Esophagus squamous epithelium (tissue), 5 donors: Measurements from ENCODE around the gene NDUFB7. TPM values are rescaled to one million over a fixed set of nuclear protein-coding genes. Genes with fewer than 3 reads are reported as not detected.

Source experiments
- DNase-seq: peaks from one replicate; lab custom pipeline; 2025; lab: John Stamatoyannopoulos, UW
- H3K27ac ChIP-seq, 4 donors: fragments of 200-600 bp; sonication (generic); one replicate each; pipeline ENCODE4 v1.5.1; 2016 to 2019; ENCODE audit warnings: mild to moderate bottlenecking in 1 of 4
- H3K27me3 ChIP-seq, 4 donors: fragments of 200-600 bp; sonication (generic); 1 replicate in 3 of 4; 2 replicates in 1 of 4; pipeline versions ENCODE4 v1.5.1 to v1.6.0; 2017 to 2021; ENCODE audit warnings: antibody characterized with exemption in 1 of 4
- H3K36me3 ChIP-seq, 3 donors: fragments of 200-600 bp; sonication (generic); one replicate each; pipeline ENCODE4 v1.5.1; 2016 to 2019
- H3K4me1 ChIP-seq, 3 donors: fragments of 200-600 bp; sonication (generic); one replicate each; pipeline ENCODE4 v1.5.1; 2017 to 2019
- H3K4me3 ChIP-seq, 4 donors: fragments of 200-600 bp; sonication (generic); 1 replicate in 3 of 4; 2 replicates in 1 of 4; pipeline ENCODE4 v1.5.1; 2016 to 2019; ENCODE audit warnings: mild to moderate bottlenecking in 2 of 4, moderate library complexity in 1 of 4
- H3K9me3 ChIP-seq, 3 donors: fragments of 200-600 bp; sonication (generic); one replicate each; pipeline ENCODE4 v1.5.1; 2016 to 2019
- POLR2A ChIP-seq, 4 donors: fragments of 450-650 bp; IDR thresholded peaks; one replicate each; pipeline ENCODE4 v1.6.1; 2017; ENCODE audit warnings: antibody characterized with exemption in 4 of 4, mild to moderate bottlenecking in 4 of 4, moderate library complexity in 3 of 4
- WGBS, 2 donors: methylation state at CpG; one replicate each; pipeline ENCODE4 v1.1.5; 2018; 5-methylcytosine and 5-hydroxymethylcytosine counted together
- intact Hi-C: fragments of 100-400 bp; cut with DNase I; formaldehyde crosslinking; loops from one replicate; pipeline ENCODE4 v1.15.0; 2022
- small RNA-seq, 4 donors: library from RNA; depleted of rRNA; stranded (forward); fragments of <200 nt; gene quantifications; one replicate each; pipeline ENCODE3, GENCODE V24; 2016
- total RNA-seq, 4 donors: library from RNA; depleted of rRNA; stranded (reverse); fragments of >200 nt; gene quantifications; one replicate each; pipeline ENCODE4 v1.1.0, GENCODE V29; 2016
- TF ChIP-seq, protein P1 (sequence below), 6 experiments: fragments of 450-650 bp in 4 of 6; fragments of 200-600 bp in 2 of 6; sonication (generic) in 2 of 6; IDR thresholded peaks; one replicate each; pipeline ENCODE4 v1.5.1; 2016 to 2019; ENCODE audit warnings: antibody characterized with exemption in 6 of 6, mild to moderate bottlenecking in 4 of 6, moderate library complexity in 4 of 6
- donor health status: DM: yes; HTN: yes; CAD: no.

The NDUFB7 gene
- total RNA-seq, 4 donors from 2014 or later: 262 to 379 (median 295) TPM

- peak overlapping the region; percentile 99 to 100 (median 100) for H3K27ac ChIP-seq
- TF ChIP-seq, protein P1, sequence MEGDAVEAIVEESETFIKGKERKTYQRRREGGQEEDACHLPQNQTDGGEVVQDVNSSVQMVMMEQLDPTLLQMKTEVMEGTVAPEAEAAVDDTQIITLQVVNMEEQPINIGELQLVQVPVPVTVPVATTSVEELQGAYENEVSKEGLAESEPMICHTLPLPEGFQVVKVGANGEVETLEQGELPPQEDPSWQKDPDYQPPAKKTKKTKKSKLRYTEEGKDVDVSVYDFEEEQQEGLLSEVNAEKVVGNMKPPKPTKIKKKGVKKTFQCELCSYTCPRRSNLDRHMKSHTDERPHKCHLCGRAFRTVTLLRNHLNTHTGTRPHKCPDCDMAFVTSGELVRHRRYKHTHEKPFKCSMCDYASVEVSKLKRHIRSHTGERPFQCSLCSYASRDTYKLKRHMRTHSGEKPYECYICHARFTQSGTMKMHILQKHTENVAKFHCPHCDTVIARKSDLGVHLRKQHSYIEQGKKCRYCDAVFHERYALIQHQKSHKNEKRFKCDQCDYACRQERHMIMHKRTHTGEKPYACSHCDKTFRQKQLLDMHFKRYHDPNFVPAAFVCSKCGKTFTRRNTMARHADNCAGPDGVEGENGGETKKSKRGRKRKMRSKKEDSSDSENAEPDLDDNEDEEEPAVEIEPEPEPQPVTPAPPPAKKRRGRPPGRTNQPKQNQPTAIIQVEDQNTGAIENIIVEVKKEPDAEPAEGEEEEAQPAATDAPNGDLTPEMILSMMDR (IDR thresholded peaks at IDR 0.05): no peak
- TF ChIP-seq POLR2A (IDR thresholded peaks at IDR 0.05): no peak
- peaks cover 24 to 82% (median 47%) of the 10 kb centered on the region in 3 donors for H3K4me1 ChIP-seq
- H3K36me3 ChIP-seq: peaks cover 21 to 40% (median 24%) of the 10 kb centered on the region in 3 donors
- intact Hi-C loops: no loop called here
- no peaks in the 10 kb centered on the region for H3K9me3 ChIP-seq
- no peak for DNase-seq
- peak overlapping the region; percentile 66 to 99 (median 96) for H3K4me3 ChIP-seq
- WGBS, 2 donors: 0% methylated on average over 3 to 9 of the region's 32 CpGs
- H3K27me3 ChIP-seq: no peaks in the 10 kb centered on the region
Observed at GRCh38 chr19:14517446-14517839, 54.4 kb downstream of the NDUFB7 start.

DNA sequence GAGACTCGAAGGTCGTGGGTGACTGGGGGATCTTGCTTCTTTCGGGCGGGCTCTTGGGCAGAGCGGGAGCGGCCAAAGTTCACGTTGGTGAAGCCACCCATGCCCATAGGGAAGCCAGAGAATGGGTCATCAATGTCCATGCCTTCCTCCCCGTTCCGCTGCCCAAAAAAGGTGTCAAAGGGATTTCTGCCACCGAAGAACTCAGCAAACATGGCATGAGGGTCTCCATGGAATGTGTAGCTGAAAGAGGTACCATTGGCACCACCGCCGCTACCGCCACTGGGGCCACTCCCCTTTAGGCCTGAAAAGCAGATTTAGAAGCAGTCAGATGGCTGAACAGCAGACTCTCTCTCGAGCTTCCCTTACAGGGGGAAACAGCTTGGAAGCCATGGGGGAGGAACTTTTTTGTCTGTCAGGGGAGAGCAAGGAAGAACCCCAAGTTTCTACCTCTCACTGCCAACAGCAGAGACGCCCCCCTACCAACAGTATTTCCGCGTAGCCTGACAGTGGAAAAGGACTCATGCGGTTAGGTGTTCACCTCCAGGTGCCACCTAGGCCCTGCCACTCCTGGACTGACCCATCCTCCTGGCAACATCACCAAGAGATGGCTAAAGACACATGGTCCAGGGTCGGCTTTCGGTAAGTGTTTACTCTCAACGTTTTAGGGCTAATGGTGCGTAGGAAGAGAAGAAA, 55.0 kb downstream of the NDUFB7 start:
- DNase-seq: no peak
- H3K27me3 ChIP-seq: no peaks in the 10 kb centered on the region
- 13 to 15% methylated on average over 8 to 20 of the region's 22 CpGs for WGBS, 2 donors
- peaks cover 21 to 40% (median 24%) of the 10 kb centered on the region in 3 donors for H3K36me3 ChIP-seq
- intact Hi-C loops: no loop called here
- TF ChIP-seq, protein P1 (IDR thresholded peaks at IDR 0.05): peak in 1 of 6 experiments; percentile 1
- no peak for TF ChIP-seq POLR2A (IDR thresholded peaks at IDR 0.05)
- peak overlapping the region; percentile 66 to 99 (median 96) for H3K4me3 ChIP-seq
- H3K4me1 ChIP-seq: peaks cover 24 to 82% (median 44%) of the 10 kb centered on the region in 3 donors
- no peaks in the 10 kb centered on the region for H3K9me3 ChIP-seq
- H3K27ac ChIP-seq: peak overlapping the region; percentile 99 to 100 (median 100)

Small RNAs within 50 kb of the gene (small RNA-seq; reads per million reads assigned to genes)
- 0 reads per million in 4 donors for gene RN7SL842P

Other genes starting within 250 kb of the NDUFB7 start
- gene ADGRE5, start 190.6 kb downstream of the NDUFB7 start, total RNA-seq: 10 to 100 TPM in 2 of 4 donors, 1 to 10 TPM in 2; 5.6 to 23.7 (median 11.1) TPM
- 100 to 1,000 TPM in 1 of 4 donors, 10 to 100 TPM in 3; 59.2 to 144 (median 88.4) TPM for gene DDX39A, start 152.7 kb downstream of the NDUFB7 start, total RNA-seq
- 10 to 100 TPM in 2 of 4 donors, 1 to 10 TPM in 2; 6.1 to 38.3 (median 21.0) TPM for gene PKN1, start 138.8 kb downstream of the NDUFB7 start, total RNA-seq
- gene PTGER1, start 96.7 kb downstream of the NDUFB7 start, total RNA-seq: 1 to 10 TPM in 1 of 4 donors, under 1 TPM in 2, not detected in 1; 0.31 to 1.3 (median 0.38) TPM
- gene GIPC1, start 75.9 kb downstream of the NDUFB7 start, total RNA-seq: 100 to 1,000 TPM; 147 to 432 (median 243) TPM
- 100 to 1,000 TPM; 182 to 294 (median 224) TPM for gene DNAJB1, start 53.7 kb downstream of the NDUFB7 start, total RNA-seq
- 100 to 1,000 TPM; 130 to 290 (median 190) TPM for gene TECR, start 42.5 kb downstream of the NDUFB7 start, total RNA-seq
- gene CLEC17A, start 11.0 kb upstream of the NDUFB7 start, total RNA-seq: not detected
- under 1 TPM in 1 of 4 donors, not detected in 3; 0.29 TPM for gene ADGRE3, start 102.8 kb upstream of the NDUFB7 start, total RNA-seq
- gene ZNF333, start 118.0 kb upstream of the NDUFB7 start, total RNA-seq: 10 to 100 TPM in 1 of 4 donors, 1 to 10 TPM in 3; 1.1 to 20.2 (median 3.9) TPM
- gene ADGRE2, start 206.5 kb upstream of the NDUFB7 start, total RNA-seq: 1 to 10 TPM in 3 of 4 donors, under 1 TPM in 1; 0.49 to 5.8 (median 4.0) TPM